ENCODE data around the gene PLIN4.

DNA sequence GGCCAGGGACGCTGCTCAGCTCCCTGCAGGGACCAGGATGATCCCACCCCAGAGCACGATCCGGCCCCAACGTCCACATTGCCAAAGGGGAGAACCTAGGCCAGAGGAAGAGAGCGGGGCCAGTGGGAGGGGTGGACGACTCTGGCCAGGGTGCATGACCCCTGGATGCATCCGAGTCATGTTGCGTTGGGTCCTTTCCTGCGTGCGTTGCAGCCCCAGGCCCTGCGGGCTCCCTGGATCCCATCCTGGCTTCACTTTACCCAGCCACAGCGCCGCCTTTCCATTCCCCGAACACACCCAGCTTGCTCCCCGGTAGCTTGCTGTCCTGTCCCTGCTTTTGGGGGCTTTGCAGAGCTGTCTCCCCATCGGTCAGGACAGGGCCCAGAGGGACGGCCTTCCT lies 10.5 kb downstream of the PLIN4 start:
- TF ChIP-seq PPARA (CRISPR knock-in tag; IDR thresholded peaks at IDR 0.05; ENCODE audit: borderline replicate concordance): no peak
- TF ChIP-seq, protein P1, sequence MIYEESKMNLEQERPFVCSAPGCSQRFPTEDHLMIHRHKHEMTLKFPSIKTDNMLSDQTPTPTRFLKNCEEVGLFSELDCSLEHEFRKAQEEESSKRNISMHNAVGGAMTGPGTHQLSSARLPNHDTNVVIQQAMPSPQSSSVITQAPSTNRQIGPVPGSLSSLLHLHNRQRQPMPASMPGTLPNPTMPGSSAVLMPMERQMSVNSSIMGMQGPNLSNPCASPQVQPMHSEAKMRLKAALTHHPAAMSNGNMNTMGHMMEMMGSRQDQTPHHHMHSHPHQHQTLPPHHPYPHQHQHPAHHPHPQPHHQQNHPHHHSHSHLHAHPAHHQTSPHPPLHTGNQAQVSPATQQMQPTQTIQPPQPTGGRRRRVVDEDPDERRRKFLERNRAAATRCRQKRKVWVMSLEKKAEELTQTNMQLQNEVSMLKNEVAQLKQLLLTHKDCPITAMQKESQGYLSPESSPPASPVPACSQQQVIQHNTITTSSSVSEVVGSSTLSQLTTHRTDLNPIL (CRISPR knock-in tag; IDR thresholded peaks at IDR 0.05; ENCODE audit: low read depth): no peak
- TF ChIP-seq, protein P2, sequence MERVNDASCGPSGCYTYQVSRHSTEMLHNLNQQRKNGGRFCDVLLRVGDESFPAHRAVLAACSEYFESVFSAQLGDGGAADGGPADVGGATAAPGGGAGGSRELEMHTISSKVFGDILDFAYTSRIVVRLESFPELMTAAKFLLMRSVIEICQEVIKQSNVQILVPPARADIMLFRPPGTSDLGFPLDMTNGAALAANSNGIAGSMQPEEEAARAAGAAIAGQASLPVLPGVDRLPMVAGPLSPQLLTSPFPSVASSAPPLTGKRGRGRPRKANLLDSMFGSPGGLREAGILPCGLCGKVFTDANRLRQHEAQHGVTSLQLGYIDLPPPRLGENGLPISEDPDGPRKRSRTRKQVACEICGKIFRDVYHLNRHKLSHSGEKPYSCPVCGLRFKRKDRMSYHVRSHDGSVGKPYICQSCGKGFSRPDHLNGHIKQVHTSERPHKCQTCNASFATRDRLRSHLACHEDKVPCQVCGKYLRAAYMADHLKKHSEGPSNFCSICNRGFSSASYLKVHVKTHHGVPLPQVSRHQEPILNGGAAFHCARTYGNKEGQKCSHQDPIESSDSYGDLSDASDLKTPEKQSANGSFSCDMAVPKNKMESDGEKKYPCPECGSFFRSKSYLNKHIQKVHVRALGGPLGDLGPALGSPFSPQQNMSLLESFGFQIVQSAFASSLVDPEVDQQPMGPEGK (CRISPR knock-in tag; IDR thresholded peaks at IDR 0.05; ENCODE audit: borderline replicate concordance): no peak
